ENCODE measurements around the gene PRAMEF17. TPM values are rescaled to one million over a fixed set of nuclear protein-coding genes. Genes with fewer than 3 reads are reported as not detected.
"Not testable (repeated sequence)": the region's sequence is repeated elsewhere in the genome, so short reads cannot be mapped to it uniquely, and the experiment has no call there.

PRAMEF17 gene
- total and polyA plus RNA-seq, 10 of the 15 experiments (the other 5 are each of a cell fraction or from before 2014, with no cell fraction given): not detected

DNA sequence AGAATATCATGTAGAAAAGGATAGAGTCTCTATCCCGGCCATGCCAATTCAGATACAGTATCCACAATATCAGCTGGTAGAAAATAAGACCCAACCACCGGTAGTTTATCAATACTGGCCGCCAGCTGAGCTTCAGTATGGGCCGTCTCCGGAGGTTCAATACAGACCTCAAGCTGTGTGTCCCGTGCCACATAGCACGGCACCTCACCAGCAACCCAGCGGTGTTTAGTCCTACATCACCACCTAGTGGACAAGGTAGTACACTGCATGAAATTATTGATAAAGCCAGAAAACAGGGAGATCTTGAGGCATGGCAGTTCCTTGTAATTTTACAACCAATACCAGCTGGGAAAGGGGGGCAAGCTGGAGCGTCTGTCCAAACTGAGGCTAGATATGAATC is 35.0 kb upstream of the PRAMEF17 start:
- H3K4me3 ChIP-seq; H3K79me2 ChIP-seq (ENCODE audit: control insufficient read depth, insufficient read depth, low read length); FAIRE-seq; H3K4me1 ChIP-seq (ENCODE audit: control insufficient read depth, insufficient read depth, low read length); in situ Hi-C loops (cut with MboI); H4K20me1 ChIP-seq (ENCODE audit: control insufficient read depth, insufficient read depth); intact Hi-C loops (cut with micrococcal nuclease; ENCODE audit: unreplicated experiment); H3K27me3 ChIP-seq (replicated peaks in 1 of 2; ENCODE audit: control insufficient read depth in 2 of 2, insufficient read depth in 2 of 2, low read length in 1 of 2); SMC1A ChIA-PET (ENCODE audit: uncharacterized antibody, unreplicated experiment); CTCF ChIA-PET; DNase-seq (ENCODE audit: low read depth, low spot score); POLR2A ChIA-PET; H3K27ac ChIP-seq (ENCODE audit: control insufficient read depth, insufficient read depth); ATAC-seq; RAD21 ChIA-PET (ENCODE audit: unreplicated experiment); H3K9ac ChIP-seq (ENCODE audit: control insufficient read depth, insufficient read depth, low read length); H2AFZ ChIP-seq (ENCODE audit: control insufficient read depth, low read depth, low read length); H3K4me2 ChIP-seq (ENCODE audit: control insufficient read depth, insufficient read depth); H3K9me3 ChIP-seq (replicated peaks; ENCODE audit: control insufficient read depth, insufficient read depth, low read length); BruUV-seq (replicated peaks); H3K36me3 ChIP-seq (ENCODE audit: control insufficient read depth in 2 of 2, insufficient read depth in 2 of 2, low read length in 1 of 2): not testable (repeated sequence)
- WGBS (ENCODE audit: insufficient coverage, insufficient replicate concordance, low lambda C conversion rate, missing lambda C conversion rate): no CpG with 5 or more reads among the region's 9 CpGs

DNA sequence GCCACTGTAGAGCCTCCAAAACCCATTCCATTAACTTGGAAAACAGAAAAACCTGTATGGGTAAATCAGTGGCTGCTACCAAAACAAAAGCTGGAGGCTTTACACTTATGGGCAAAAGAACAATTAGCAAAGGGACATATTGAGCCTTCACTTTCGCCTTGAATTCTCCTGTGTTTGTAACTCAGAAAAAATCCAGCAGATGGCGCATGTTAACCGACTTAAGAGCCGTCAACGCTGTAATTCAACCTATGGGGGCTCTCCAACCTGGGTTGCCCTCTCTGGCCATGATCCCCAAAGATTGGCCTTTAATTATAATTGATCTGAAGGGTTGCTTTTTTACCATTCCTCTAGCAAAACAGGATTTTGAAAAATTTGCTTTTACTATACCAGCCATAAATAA is 32.7 kb upstream of the PRAMEF17 start:
- intact Hi-C loops (cut with micrococcal nuclease; ENCODE audit: unreplicated experiment): loop anchor here (5.0 kb wide), 1 partner anchor 606 kb away; no protein-coding TSS in a partner anchor
- H3K9me3 ChIP-seq (replicated peaks; ENCODE audit: control insufficient read depth, insufficient read depth, low read length); H3K36me3 ChIP-seq (ENCODE audit: control insufficient read depth in 2 of 2, insufficient read depth in 2 of 2, low read length in 1 of 2); H4K20me1 ChIP-seq (ENCODE audit: control insufficient read depth, insufficient read depth); H3K4me1 ChIP-seq (ENCODE audit: control insufficient read depth, insufficient read depth, low read length); H3K4me3 ChIP-seq; H3K79me2 ChIP-seq (ENCODE audit: control insufficient read depth, insufficient read depth, low read length); POLR2A ChIA-PET; CTCF ChIA-PET; H3K9ac ChIP-seq (ENCODE audit: control insufficient read depth, insufficient read depth, low read length); BruUV-seq (replicated peaks); H3K27me3 ChIP-seq (replicated peaks in 1 of 2; ENCODE audit: control insufficient read depth in 2 of 2, insufficient read depth in 2 of 2, low read length in 1 of 2); FAIRE-seq; in situ Hi-C loops (cut with MboI); RAD21 ChIA-PET (ENCODE audit: unreplicated experiment); H2AFZ ChIP-seq (ENCODE audit: control insufficient read depth, low read depth, low read length); DNase-seq (ENCODE audit: low read depth, low spot score); SMC1A ChIA-PET (ENCODE audit: uncharacterized antibody, unreplicated experiment); H3K27ac ChIP-seq (ENCODE audit: control insufficient read depth, insufficient read depth); H3K4me2 ChIP-seq (ENCODE audit: control insufficient read depth, insufficient read depth): not testable (repeated sequence)
- peak; percentile 63 for TF ChIP-seq RAD21 (IDR thresholded peaks at IDR 0.05; ENCODE audit: insufficient read depth, low read depth, low read length)
- TF ChIP-seq SMC3 (IDR thresholded peaks at IDR 0.05; ENCODE audit: borderline replicate concordance, low read length): peak; percentile 48; the same call in 1 of the 2 replicates
- TF ChIP-seq, protein P1, sequence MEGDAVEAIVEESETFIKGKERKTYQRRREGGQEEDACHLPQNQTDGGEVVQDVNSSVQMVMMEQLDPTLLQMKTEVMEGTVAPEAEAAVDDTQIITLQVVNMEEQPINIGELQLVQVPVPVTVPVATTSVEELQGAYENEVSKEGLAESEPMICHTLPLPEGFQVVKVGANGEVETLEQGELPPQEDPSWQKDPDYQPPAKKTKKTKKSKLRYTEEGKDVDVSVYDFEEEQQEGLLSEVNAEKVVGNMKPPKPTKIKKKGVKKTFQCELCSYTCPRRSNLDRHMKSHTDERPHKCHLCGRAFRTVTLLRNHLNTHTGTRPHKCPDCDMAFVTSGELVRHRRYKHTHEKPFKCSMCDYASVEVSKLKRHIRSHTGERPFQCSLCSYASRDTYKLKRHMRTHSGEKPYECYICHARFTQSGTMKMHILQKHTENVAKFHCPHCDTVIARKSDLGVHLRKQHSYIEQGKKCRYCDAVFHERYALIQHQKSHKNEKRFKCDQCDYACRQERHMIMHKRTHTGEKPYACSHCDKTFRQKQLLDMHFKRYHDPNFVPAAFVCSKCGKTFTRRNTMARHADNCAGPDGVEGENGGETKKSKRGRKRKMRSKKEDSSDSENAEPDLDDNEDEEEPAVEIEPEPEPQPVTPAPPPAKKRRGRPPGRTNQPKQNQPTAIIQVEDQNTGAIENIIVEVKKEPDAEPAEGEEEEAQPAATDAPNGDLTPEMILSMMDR (IDR thresholded peaks at IDR 0.05 in 2 of 3, conservative IDR thresholded peaks at IDR 0.05 in 1 of 3; ENCODE audit: control insufficient read depth in 2 of 3, extremely low read depth in 1 of 3, insufficient read depth in 1 of 3, low read depth in 3 of 3, low read length in 3 of 3): peak; percentile 33 to 47 (median 42); a peak in 4 of 6 replicates
- peak; percentile 49; the same call in 2 of the 3 replicates for ATAC-seq
- 0% methylated on average over 5 of the region's 5 CpGs for WGBS (ENCODE audit: insufficient coverage, insufficient replicate concordance, low lambda C conversion rate, missing lambda C conversion rate)

DNA sequence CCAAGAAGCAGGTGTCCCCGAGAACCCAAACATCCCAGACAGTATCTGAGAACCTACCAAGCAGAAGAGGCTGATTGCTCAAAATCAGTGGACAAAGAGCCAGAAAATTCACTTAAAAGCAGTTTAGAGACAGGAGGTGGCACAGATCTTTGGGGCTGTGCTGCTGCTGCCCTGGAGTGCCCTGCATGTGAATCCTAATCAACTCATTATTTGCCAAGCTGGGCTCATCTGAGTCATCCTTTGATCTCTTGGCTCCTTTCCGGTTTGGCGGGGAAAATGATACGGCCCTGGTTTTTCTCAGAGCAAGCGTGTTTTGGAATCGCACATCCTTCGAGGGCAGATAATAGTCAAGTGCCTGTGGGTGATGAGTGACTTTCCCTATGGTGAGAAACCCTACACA is 27.1 kb upstream of the PRAMEF17 start:
- FAIRE-seq; in situ Hi-C loops (cut with MboI); POLR2A ChIA-PET: not testable (repeated sequence)

More for the DNA sequence above, 27.1 kb upstream of the PRAMEF17 start:
- RAD21 ChIA-PET (ENCODE audit: unreplicated experiment); DNase-seq (ENCODE audit: low read depth, low spot score); H3K27ac ChIP-seq (ENCODE audit: control insufficient read depth, insufficient read depth); SMC1A ChIA-PET (ENCODE audit: uncharacterized antibody, unreplicated experiment); H3K4me2 ChIP-seq (ENCODE audit: control insufficient read depth, insufficient read depth); H3K9ac ChIP-seq (ENCODE audit: control insufficient read depth, insufficient read depth, low read length); H3K36me3 ChIP-seq (ENCODE audit: control insufficient read depth in 2 of 2, insufficient read depth in 2 of 2, low read length in 1 of 2); BruUV-seq (replicated peaks); H3K27me3 ChIP-seq (replicated peaks in 1 of 2; ENCODE audit: control insufficient read depth in 2 of 2, insufficient read depth in 2 of 2, low read length in 1 of 2); CTCF ChIA-PET; H3K4me1 ChIP-seq (ENCODE audit: control insufficient read depth, insufficient read depth, low read length); H3K9me3 ChIP-seq (replicated peaks; ENCODE audit: control insufficient read depth, insufficient read depth, low read length); H3K4me3 ChIP-seq; ATAC-seq; H2AFZ ChIP-seq (ENCODE audit: control insufficient read depth, low read depth, low read length); H3K79me2 ChIP-seq (ENCODE audit: control insufficient read depth, insufficient read depth, low read length); H4K20me1 ChIP-seq (ENCODE audit: control insufficient read depth, insufficient read depth); intact Hi-C loops (cut with micrococcal nuclease; ENCODE audit: unreplicated experiment): not testable (repeated sequence)
- WGBS (ENCODE audit: insufficient coverage, insufficient replicate concordance, low lambda C conversion rate, missing lambda C conversion rate): no CpG with 5 or more reads among the region's 7 CpGs
